DMS53 (cell line): ENCODE results near the gene SLC9A2.

ENCODE experiments used
- DNase-seq: peaks from one replicate; lab custom pipeline; 2025; lab: John Stamatoyannopoulos, UW

Gene SLC9A2

GRCh38 chr2:102619414-102620319, at the start of gene SLC9A2:
Gene SLC9A2 (plus strand): TSS chr2:102619553. CDS start chr2:102619849, 296 bp downstream.
- DNase-seq = peak; percentile 89

DNA sequence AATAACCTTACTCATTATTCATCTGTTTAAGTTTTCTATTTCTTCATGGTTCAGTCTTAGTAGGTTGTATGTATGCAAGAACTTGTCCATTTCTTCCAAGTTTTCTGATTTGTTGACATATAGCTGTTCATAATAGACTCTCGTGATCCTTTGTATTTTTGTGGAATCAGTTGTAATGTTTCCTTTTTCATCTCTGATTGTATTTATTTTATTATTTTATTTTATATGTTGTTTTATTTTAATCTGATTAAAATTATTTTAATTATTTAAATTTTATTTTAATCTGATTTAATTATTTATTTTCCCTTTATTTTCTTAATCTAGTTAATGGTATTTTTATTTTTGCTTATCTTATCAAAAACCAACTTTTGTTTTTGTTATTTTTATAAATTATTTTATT, 43.5 kb upstream of the SLC9A2 start:
- DNase-seq = no peak

DNA sequence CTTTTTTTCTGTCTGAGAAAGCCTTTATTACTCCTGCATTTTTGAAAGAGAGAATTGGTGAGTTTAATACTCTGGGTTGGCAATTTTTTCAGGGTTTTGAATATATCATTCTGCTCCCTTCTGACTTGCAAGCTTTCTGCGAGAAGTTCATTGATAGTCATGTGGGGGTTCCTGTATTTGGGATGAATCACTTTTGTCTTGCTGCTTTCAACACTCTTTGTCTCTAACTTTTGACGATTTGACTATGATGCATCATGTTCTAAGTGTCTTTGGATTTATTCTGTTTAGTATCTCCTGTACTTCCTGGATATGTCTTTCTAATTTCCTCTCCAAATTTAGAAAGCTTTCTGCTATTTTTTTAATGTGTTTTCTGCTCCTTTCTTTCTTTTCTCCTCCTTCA, 41.0 kb upstream of the SLC9A2 start:
- DNase-seq = no peak

- DNase-seq = no peak
Observed at GRCh38 chr2:102581911-102582310, 37.4 kb upstream of the SLC9A2 start.

DNA sequence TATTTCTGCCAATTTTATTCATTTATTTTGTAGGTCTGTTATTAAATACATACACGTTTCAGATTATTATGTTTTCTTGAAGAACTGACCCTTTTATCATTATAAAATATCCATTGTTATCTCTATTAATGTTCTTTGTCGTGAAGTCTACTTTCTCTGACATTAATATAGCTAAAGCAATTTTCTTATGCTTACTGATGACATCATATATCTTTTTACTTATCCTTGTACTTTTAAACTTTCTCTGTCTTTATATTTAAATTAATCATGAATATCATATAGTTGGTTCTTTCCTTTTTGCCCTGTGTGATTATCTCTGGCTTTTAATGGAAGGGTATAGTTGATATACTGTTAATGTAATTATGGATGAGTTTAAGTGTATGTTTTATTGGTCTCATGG, 36.5 kb upstream of the SLC9A2 start:
- DNase-seq = no peak

DNA sequence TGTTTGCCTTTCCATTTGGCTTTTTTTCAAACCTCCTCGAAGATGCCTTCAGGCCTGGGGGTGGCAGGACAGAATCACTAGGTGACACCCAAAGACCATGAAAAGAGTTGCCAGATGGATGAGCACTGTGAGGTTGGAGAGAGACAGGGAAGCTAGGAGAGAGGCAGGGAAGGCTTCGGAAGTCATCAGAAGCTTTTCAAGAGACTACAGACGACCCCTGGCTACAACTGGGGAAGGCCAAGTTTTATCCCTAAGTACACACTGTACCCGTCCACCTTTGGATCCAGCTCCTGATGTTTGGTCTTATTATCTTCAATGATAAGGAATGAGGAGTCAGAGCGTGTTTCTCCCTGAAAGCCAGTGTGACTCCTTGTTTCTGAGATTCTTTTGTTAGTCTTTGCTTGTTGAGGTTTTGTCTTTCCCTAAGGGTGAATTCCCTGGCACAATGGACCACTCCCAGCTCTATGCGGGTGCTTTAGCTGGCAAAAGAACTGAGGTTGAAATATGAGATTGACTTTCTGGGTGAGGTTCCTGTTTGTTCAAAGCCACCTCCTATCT, 33.4 kb upstream of the SLC9A2 start:
- peak; percentile 11 for DNase-seq

GRCh38 chr2:102588213-102588939, 31.0 kb upstream of the SLC9A2 start:
- no peak for DNase-seq

- no peak for DNase-seq
Observed at GRCh38 chr2:102589444-102589843, 29.9 kb upstream of the SLC9A2 start.

GRCh38 chr2:102591491-102592045, 27.8 kb upstream of the SLC9A2 start:
- peak; percentile 76 for DNase-seq

GRCh38 chr2:102592601-102593000, 26.8 kb upstream of the SLC9A2 start:
- peak; percentile 66 for DNase-seq

- no peak for DNase-seq
Observed at GRCh38 chr2:102593516-102593915, 25.8 kb upstream of the SLC9A2 start.

DNA sequence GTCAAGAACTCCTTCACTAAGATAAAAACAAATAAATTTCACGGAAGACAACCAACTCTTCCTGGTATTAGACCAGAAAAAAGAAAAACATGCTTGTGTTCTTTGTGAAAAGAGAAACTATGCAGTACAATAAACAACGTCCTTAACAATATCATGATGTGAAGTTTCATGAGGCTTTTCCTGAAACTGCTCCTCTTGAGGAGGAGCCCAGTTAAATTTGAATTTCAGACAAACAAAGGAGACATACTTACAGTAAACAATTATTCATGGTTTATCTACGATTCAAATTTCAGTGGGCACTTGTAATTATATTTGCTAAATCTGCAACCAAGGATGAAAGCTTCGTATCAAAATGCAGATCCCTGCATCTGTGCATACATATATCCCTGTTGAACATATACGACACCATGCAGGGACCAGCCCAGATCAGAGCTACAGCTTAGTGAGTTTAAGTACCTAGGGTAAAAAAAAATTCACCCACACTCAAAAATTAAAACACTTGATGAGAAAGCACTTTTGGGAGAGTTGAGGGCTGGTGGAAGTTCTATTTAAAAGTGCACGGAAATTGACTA, 24.8 kb upstream of the SLC9A2 start:
- no peak for DNase-seq

DNA sequence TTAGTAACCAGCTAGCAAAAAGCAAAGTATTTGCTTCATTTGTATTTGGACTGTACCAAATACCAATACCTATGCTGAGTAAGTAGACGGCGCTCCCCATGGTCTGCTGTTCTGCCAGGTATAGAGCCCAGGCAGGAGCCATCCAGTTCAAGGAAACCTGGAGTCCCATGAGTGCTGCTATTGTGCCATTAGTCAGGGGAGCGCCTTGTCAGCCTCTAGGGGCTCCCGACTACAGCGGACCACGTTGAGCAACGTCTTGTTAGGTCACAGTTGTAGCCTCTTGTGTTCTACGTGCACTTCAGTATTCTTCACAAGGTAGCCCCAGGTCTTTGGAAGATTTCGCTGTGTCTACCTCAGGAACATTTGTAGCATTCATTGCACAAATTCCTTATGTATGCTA, 21.6 kb upstream of the SLC9A2 start:
- DNase-seq = no peak

DNA sequence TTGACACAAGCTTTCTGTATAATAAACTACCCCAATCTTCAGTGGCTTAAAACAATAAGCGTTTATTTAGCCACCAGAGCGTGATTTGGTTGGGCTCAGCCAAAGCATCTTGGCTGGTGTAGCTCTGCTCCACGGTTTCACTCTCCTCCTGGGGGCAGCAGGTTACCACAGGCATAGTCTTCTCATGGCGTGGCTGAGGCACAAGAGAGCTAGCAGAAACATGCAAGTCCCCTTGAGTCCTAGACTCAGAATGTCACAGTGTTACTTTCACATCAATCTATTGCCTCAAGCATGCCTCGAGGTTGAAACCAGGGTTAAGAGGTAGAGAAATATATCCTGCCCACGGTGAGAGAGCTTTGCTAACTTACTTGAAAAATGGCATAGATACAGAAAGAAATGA, 19.9 kb upstream of the SLC9A2 start:
- no peak for DNase-seq

- DNase-seq = no peak
Observed at GRCh38 chr2:102601730-102602129, 17.6 kb upstream of the SLC9A2 start.

DNA sequence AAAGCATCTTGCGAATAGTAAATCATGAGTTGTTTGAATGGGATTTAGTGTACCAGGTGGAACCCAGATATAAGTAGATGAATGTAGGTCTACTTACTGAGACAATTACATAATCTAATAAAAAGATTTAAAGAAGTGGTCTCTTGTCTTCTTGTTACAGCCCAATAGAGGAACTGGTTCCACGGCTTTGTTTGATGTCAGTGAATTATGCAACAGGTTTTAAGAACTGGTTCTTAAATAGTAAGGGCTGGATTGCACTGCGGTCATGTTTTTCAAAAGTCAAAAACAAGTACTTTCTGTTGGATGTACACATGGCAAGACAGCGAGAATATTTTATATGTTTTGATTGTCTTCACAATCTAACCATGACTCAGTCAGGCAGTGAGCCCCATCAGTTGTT, 15.4 kb upstream of the SLC9A2 start:
- peak; percentile 71 for DNase-seq

DNA sequence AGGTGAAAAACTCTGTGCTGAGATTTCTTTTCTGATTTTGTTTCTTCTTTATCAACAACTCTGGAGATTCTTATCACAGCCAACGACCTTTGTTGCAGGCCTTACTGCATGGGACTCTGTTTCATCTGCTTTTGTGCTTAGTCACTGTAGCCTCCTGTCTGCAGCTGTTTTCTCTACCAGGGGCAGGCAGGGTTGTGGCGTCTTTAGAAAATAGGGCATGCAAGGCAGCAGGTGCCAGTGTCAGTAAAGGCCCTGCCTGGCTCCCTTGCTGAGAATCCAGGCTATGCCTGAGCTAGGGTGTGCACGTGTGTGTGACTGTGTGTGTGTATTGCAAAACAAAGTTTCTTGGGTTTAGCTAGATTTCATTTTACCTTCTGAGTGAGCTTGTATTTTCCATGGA, 14.6 kb upstream of the SLC9A2 start:
- peak; percentile 93 for DNase-seq

- peak; percentile 36 for DNase-seq
Observed at GRCh38 chr2:102606353-102606752, 13.0 kb upstream of the SLC9A2 start.

GRCh38 chr2:102615620-102616436, 3.5 kb upstream of the SLC9A2 start:
- peak; percentile 92 for DNase-seq

- peak; percentile 81 for DNase-seq
Observed at GRCh38 chr2:102618452-102619413, 620 bp upstream of the SLC9A2 start.
